GM18873 (cell line): ENCODE data around the gene OPN3.

Source experiments
- ATAC-seq: cut with Tn5 transposase; IDR thresholded peaks from one replicate; pipeline ENCODE4 v1.9.1; 2021; ENCODE audit warnings: mild to moderate bottlenecking, moderate library complexity, moderate number of reproducible peaks; ENCODE audit not compliant: unreplicated experiment, low FRiP score

Gene OPN3

DNA sequence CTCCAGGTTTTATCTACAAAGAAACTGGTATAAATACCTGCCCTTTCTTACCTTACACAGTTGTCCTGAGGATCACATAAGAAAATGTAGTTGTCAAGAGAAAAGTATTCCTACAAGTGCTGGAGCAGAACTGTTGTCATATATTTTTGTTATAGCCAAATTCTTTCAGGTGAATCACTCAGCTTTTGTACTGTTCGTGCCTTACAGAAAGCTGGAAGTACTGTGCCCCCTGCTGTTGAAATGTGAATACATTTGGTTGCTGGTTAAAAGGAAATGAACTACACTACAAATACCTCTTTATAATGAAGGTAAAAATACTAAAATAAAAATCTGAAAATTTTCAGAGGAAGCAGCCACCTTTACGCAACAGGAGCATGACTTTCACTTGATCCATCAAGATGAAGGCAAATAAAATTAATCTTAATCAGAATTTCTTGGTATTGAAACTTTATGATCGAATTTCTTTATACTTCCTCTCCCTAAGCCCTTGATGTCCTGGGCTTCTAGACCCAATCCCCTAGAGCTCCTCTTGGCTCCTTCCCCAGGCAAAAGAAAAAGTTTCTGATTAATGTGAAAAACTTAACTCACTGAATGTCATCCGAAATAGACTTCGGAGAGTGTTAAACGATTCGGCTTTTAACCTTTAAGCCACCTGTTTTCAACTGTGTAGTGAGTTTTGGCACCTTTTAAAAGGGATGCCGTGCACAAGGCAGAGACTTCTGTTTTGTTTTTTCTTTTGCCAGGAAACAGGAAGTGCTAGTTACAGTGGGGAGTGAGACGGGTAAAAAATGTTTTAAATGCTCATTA lies 12.5 kb downstream of the OPN3 start:
- peak; percentile 71 for ATAC-seq

DNA sequence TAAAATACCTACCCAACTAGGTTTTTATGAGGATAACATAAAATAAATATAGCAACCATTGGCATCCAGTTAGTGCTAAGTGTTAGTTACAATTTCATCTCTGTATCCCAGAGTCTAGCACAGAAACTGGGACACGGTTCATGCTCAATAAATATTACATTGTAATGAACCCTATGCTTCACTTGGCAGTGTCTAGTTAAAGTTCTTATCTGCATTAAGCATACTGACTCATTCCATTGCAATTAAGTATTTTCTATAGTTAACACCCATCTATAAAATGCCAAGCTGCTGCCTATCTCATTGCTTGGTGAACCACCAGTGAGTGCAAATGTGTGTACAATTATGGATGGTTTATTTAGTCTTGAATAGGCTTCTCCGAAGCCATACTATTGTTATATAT lies 15.2 kb downstream of the OPN3 start:
- ATAC-seq, result no peak

DNA sequence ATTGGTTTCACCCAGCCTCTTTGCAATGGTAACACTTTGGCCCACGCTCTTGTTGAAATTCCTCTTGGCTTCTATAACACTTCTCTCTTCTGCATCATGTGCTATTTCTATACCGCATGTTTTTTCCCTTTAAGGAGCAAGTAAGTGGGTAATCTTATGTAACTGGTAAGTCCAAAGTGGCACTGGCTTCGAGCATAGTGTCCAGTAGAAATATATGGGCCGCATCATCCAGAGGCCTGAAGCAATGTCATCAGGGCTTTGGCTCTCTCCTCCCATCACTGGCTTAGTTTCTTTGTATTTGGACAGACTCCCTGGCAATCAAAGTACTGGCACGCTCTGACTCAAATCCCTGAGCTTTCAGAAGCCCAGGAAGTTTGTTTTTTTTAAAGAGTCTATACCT lies 17.5 kb downstream of the OPN3 start:
- ATAC-seq, result no peak

DNA sequence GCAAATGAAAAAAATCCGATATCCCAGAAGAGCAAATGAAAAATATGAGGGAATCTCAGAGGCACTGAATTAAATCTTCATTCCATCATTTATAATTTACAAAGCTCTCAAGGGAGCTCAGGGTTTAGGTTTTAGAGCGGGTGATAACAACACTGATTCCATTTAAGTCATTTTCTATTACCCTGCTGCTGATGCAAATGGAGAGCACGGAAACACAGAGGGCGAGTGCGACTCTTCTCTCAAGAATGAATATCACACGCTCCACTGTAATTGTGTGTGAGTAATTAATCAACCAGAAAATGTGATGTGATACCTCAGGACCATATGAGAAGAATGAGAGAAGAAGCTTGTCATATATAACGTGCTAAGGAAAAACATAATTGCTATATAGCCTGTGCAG lies 22.7 kb downstream of the OPN3 start:
- ATAC-seq, result no peak

DNA sequence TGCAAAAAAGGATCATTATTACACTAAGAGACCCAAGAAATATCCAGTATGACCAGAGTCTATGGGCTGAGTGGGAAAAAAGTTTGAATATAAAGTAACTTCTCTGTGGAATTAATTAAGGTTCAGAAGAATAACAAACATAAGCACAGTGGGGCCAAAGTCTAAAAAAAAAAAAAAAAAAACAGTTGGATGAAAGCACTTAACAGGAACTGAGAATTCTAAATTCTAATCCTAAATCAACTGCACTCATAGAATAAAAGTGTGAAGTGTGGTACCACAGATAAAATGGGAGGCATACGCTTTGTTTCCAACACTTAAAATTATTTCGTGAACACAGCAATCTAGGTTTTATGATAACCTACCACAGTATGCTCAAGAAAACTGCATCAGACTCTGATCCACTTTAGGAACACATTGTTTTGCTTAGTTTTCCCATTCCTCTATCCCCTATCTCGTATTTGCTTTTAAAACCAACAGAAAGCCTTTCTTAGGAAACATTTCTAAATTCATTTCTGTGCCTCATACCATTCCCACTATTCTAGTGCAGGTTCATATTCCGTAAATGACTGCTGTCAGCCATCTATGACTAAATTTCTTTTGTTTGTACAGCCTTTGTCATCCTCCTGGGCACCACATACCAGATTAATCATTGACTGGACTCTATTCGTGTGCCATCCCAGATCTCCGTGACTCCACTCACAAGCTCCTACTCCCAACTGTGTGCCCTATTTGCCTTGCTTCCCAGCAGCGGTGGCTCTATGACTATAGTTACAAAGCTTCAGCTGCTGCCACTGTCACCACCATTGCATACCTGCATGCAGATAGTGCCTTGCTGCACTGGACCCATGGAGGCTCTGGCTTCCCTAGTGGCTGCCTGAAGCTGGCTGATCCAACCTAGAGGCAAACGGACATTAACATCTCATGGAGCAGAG lies 24.9 kb downstream of the OPN3 start:
- no peak for ATAC-seq

DNA sequence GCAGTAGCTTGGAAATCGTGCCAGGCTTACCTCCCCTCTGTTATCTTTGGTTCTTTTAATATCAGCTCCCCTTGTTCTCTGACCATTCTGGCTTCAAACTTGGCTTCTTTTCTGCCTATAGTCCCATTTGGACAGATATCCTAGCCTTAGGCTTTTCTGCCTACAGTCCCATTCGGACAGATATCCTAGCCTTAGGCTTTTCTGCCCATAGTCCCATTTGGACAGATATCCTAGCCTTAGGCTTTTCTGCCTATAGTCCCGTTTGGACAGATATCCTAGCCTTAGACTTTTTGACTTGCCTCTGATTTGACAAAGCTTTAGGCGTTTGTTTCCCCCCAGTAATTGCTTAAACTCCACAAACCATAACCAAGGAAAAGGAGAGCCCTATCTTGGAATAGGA lies 25.6 kb downstream of the OPN3 start:
- no peak for ATAC-seq

DNA sequence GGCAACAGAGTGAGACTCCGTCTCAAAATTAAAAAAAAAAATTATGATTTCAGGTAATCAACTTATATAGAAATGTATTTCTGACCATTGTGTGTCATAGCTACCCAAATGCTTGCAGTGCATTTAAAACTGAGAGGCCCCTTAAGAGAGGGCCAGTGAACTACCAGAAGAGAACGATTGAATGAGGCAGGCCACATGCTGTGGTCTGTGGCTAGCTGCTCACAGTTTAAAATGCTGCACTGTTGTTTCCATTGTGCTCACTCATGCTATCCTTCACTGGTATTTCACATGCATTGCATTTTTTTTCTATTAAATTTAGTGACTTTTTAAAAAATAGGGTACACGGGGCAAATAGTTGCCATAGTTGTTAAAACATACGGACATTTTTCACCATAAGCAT lies 26.0 kb downstream of the OPN3 start:
- ATAC-seq, result no peak

DNA sequence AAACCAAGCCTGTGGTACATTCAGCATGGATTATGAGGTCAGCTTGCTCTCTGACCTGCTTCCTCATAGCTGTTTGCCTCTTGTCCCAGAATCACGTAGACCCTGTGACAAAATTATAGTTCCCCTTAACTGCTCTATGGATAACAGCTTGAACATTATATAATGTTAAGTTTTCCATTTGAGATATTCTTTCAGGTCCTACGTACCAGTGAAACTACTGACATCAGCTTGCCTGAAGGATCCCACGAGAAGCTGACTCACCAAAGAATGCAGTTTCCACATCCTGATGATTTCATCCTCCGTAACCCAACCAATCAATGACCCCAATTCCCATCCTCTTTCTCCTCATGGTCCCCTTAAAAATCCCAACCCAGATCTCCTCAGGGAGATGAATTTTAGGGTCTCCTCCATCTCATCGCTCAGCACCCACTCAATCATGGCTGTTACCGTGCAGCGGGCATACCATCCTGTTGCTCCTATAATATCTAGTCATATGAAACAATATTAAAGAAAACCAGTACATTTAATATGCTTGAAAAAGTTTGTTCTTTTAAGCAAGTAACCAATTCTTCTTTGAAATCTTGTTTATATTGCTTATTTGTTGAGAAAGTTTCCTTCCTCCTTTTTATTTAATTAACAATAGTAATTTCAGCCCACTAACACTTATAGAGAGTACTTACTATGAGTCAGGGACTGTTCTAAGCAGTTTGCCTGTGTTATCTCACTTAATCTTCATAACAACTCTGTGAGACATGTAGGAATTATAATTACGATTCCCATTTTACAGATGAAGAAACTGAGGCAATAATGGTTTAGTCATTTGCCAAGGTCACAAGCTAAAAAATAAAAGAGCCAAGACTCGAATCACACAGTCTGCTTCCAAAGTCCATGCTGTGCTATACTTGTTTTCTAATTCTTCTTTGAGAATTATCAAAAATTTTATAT lies 27.4 kb downstream of the OPN3 start:
- no peak for ATAC-seq

DNA sequence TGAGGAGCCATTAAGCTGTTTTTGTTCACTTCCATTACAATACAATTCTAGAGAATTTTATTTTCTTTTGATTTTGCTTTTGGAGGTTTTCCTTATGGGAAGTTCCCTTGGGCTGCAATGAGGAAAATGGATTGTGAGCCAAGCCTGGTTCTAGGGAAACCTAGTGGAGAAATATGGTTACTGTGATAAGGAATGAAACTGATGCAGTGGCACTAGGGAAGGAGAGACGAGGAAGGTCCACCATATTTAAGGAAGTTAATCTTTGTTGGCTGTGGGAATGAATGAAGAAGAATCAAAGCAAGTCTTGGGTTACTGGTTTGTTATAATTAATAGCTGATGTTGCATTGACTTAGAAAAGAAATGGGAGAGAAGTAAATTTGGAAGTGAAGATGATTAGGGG lies 28.4 kb downstream of the OPN3 start:
- ATAC-seq, result no peak

DNA sequence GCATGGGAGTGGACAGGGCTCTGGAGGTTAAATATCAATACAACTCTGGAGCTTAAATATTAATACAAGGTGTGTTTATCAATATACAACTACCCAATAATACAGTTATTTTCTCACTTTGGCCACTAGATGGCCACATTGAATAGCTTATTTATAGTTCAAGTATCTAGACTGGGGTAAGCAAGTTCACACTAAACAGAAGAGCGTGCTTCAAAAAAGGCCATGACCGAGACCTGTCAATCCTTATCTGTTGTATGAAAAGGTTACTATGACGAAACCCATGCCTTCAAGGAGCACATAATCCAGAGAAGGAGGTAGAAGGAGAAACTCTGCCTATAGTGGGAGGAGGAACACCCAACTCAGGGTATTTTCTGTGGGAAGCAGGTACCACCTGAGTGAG lies 29.1 kb downstream of the OPN3 start:
- peak; percentile 95 for ATAC-seq

DNA sequence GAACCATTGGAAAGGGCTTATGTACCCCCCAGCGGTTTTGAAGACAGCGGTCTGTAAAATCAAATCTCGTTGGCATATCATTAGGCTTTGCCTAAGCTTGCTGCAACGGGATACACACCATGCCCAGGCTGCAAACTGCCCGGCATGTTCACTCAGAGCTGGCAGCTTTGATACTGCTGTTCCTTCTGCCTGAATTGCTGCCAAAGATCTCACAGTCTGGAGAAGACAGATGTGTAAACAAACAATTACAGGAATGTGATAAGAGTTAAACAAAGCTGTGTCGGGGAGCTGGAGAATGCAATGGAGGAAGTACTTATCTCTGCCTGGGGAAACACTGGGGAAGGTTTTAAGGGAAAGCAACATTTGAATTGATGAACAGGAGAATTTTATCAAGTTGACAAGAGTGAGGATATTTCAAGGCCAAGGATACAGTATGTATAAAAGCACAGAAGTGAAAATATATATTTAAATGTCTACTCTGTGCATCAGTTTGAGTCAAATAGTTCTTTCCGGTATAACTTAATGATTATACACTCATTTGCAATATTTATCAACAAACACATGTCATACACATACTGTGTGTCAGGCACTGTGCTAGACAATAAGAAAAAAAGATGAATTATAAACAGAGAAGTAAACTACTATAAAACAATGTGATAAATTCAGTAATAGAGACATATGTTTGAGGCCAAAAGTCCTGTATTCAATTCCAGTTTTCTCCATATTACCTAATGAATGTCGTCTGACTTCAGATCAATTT lies 29.9 kb downstream of the OPN3 start:
- no peak for ATAC-seq

DNA sequence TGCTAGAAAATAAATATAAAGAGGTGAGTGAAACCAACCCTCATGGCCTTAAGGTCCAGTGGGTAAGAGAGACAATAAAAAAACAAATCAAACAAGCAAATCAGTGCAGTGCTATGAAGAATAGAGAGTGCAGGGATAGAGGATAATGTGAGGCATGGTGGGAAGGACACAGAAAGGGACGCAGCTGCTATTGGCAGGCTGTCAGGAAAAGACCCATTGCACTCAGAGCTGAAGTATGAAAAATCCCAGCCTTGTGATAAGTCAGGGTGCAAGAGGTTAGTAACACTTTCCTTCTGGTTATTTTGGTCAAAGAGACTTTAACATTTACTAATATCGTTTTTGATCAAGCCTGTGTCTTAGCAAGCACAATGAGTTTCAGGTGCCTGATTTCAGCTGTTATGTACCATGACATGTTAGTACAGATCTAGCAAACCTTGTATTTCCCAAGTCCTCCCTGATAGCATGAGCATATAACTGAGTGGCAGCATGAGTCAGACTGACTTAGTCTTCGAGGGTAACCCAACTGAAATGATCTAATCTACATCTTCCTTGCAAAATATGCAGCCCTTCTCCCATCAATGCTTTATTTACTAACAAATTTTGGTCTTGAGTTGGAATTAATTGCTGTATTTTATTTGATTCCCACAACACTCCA lies 31.7 kb downstream of the OPN3 start:
- ATAC-seq, result no peak

DNA sequence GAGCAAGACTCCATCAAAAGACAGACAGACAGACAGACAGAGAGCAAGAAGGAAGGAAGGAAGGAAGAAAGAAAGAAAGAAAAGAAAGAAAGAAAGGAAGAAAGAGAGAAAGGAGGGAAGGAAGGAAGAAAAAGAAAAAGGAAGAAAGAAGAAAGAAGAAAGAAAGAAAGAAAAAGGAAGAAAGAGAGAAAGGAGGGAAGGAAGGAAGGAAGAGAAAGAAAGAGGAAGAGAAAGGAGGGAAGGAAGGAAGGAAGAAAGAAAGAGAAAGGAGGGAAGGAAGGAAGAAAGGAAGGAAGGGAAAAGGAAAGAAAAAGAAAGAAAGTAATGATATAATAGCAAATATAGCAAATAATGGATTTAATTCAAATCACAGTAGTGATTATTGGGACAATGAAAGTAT lies 32.7 kb downstream of the OPN3 start:
- no peak for ATAC-seq

DNA sequence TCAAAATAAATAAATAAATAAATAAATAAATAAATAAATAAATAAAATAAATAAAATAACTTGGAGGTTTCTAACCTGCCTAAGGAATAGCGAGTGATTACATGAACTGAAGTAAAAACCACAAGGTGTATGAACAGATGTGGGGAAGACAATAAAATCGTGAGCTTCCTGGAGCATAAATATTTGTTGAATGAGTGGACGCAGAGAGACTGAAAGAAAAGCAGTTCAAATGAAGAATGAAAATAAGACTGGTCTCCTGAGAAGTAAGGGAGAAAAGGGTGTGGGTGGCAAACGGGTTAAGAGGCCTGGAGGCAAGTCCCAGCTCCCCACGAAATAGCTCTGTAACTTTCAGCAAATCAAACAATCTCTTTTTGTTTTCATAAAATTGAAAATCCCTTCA lies 33.6 kb downstream of the OPN3 start:
- no peak for ATAC-seq

DNA sequence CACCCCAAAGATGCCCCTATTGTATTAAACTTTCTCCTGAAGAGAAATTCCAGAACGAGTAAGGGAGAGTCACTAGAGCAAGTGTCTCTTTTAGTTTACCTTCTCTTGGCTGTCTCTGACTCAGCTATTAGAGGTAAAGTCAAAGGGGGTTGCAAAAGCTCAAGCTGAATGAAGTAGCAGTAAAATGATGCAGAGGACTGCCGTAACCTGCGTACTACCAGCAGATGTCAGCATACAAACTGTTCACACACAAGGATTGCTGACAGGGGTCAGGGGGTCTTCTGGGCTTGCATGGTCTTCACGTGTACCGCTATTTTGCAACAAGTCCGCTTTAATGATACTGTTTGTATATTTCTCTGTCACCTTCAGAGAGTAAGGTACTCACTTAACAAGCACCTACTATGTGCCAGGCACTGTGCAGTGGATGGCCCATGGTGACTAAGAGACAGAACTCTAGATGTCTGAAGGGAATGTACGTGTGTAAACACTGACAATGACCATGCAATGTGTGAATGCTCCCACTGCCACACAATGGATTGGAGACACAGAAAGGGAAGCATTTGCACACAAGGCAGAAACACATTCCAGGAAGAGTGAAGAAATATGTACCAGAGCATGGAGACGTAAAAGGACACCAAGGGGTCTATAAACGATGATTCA lies 34.9 kb downstream of the OPN3 start:
- no peak for ATAC-seq

DNA sequence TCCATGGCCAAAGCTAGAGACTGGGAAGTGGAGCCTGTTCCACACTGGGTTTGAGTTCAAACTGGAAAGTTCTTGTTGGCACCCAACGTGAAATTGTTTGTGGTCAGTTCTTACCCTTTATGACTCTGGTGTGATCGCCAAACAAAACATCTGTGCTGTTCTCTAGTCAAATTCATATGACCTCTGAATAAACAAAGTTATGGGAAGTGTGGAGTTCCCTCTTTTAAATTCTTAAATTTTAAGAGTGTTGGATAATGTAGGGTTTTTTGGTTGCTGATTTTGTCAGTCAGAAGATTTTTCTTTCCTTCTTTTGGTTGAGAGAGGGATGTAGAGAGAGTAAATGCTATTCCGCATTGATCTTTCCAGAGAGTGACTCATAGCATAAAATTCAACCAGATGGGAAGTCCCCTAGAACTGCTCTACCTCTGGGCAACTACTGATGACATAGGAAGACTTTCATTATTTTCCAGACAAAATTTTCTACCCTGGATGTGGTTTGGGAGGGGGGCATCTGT lies 36.4 kb downstream of the OPN3 start:
- ATAC-seq, result no peak

DNA sequence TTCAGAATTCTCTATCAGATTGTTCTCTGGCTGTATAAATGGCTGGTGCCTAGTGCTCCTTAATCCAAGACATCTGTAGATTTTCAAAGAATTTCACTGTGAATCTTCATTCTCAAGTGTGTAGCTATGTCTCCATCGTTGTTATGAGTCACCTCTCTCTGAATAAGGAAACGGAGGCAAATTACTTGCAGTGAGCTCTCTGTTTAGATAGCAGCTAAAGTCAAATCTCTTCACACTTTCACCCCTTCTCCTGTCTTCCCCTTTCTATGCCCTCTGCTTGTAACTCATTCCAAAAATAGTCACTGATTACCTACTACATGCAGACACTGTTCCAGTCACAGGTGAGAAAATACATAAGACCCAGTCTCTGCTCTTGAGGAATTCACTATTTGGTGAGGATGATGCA lies 39.7 kb downstream of the OPN3 start:
- peak; percentile 87 for ATAC-seq

DNA sequence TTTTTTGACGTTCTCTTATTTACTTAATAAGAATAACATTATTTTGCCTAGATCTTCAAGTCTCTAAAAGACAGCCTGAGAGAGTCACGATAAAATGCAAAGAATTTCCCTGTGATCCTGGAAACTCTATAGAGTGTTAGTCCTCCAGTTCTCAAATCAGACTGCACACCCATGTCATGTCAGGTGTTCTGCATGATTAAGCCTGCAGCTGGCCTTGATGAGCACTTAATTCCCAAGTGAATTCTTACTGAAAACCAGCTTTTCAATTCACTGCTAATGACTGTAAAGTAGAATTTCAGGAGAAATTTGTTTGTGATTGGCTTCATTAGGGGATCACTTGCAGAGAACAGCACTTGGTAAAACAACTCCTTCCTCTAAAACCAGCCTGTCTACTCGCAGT lies 41.9 kb downstream of the OPN3 start:
- no peak for ATAC-seq

DNA sequence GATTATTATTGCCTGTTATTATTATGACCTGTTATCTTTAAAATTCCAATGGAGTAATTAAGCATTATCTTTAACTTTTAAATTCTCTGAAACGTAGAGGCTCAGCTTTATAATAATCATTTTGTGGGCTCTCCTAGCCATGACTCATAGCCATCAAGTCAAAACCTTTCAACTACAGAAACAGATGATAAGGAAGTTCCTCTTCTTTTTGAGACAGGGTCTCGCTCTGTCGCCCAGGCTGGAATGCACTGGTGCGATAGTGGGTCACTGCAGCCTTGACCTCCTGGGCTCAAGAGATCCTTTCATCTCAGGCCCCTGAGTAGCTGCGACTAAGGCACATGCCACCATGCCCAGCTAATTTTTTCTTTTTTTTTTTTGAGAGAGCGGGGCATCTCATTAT lies 43.5 kb downstream of the OPN3 start:
- no peak for ATAC-seq
